Measurements from ENCODE around the gene HSD17B1.
"Not testable (repeated sequence)": the region's sequence is repeated elsewhere in the genome, so short reads cannot be mapped to it uniquely, and the experiment has no call there.

Gene HSD17B1

DNA sequence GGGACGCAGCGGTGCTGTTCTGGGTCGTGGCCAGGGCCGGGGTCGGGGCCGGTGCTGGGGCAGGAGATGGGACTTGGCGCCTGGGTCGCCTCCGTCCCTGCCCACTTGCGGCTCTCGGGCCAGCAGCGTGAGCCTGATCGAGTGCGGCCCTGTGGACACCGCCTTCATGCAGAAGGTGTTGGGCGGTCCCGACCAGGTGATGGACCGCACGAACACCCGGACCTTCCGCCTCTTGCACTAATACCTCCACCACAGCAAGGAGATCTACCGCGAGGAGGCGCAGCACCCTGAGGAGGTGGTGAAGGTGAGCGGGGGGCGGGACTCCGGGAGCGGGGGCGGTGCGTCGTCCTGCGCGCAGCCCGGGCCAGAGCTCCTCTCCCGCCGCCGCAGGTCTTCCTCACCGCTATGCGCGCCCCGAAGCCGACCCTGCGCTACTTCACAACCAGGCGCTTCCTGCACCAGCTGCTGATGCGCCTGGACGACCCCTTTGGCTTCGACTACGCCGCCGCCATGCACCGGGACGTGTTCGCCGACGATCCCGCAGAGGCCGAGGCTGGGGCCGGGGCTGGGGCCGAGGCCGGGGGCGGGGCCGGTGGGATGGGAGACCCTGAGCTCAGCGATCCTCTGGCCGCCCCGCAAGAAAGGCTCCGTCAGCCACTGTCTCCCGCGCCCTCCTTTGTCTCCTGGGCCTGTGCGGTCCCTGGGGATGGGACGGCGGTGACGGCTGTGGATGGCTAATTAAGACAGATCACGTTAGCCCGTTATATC is 4.5 kb upstream of the HSD17B1 start:
- no peak for DNase-seq

DNA sequence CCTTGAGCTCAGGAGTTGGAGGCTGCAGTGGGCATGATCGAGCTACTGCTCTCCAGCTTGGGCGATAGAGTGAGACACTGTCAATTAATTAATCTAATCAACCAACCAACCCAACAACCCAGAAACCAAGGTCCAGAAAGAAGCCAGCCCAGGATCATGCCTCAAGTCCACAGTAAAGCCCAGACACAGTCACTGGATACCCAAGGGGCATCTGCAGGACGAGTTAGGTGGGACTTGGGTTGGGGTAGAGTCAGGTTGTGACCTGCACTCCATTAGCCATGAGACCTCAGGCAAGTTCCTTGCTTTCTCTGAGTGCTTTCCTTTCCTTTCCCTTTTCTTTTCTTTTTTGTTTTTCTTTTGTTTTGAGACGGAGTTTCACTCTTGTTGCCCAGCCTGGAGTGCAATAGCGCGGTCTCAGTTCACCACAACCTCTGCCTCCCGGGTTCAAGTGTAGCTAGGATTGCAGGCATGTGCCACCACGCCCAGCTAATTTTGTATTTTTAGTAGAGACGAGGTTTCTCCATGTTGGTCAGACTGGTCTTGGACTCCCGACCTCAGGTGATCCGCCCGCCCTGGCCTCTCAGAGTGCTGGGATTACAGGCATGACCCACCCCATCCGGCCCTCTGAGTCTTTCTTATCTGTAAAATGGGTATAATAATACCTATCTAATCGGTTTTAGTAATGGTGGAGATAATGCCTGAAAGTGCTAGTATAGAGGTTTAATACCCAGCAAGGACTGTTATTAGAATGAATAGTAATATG is 3.5 kb upstream of the HSD17B1 start:
- no peak for DNase-seq

DNA sequence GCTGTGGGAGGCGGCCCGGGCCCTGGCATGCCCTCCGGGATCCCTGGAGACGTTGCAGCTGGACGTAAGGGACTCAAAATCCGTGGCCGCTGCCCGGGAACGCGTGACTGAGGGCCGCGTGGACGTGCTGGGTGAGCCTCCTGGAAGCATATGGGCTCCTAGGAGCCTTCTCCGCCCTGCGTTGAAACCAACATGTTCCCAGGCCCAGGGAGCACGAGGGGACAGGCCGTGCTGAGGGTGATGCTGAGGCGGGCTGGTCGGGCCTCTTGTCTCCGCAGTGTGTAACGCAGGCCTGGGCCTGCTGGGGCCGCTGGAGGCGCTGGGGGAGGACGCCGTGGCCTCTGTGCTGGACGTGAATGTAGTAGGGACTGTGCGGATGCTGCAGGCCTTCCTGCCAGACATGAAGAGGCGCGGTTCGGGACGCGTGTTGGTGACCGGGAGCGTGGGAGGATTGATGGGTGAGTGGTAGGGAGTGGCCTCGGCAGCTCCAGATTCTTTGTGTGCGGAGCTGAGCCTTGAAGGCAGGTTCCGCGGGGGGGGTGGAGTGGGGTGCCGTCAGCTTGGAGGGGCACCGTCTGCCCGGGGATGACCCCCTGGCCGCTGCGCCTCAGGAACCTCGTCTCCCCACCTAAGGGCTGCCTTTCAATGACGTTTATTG is 567 bp downstream of the HSD17B1 start:
- DNase-seq, result no peak

DNA sequence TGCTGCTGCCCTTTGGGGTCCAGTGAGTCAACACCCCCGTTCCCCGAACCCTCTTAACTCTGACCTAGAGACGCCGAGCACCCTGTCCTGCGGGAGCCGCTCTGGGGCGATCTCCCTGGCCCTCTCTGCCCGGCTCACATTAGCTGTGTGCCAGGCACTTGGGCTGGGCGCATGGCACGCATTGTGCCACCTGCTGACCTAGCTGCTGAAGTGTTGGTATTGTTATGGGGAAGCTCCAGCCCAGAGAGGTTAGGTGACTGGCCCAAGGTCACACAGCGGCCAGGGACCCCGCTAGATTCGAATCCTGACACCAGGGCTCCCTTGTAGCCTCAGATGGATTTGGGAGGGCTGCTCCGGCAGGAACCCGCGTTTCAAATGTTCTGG is 1.1 kb downstream of the HSD17B1 start:
- no peak for DNase-seq

DNA sequence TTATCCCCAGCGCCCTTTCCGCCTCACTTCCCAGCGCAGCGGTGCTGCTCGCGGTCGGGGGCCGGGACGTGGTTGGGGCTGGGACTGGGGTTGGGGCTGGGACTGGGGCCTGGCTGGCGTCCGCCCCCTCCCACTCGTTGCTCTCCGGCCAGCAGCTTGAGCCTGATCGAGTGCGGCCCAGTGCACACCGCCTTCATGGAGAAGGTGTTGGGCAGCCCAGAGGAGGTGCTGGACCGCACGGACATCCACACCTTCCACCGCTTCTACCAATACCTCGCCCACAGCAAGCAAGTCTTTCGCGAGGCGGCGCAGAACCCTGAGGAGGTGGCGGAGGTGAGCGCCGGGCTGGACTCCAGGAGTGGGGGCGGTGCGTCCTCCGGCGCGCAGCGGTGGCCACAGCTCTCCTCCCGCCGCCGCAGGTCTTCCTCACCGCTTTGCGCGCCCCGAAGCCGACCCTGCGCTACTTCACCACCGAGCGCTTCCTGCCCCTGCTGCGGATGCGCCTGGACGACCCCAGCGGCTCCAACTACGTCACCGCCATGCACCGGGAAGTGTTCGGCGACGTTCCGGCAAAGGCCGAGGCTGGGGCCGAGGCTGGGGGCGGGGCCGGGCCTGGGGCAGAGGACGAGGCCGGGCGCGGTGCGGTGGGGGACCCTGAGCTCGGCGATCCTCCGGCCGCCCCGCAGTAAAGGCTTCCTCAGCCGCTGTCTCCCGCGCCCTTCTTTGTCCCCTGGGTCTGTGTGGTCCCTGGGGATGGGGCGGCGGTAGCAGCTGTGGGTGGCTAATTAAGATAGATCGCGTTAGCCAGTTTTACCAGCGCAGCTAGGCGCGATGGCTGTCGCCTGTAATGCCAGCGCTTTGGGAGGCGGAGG is 1.8 kb downstream of the HSD17B1 start:
- DNase-seq, result peak; percentile 60

DNA sequence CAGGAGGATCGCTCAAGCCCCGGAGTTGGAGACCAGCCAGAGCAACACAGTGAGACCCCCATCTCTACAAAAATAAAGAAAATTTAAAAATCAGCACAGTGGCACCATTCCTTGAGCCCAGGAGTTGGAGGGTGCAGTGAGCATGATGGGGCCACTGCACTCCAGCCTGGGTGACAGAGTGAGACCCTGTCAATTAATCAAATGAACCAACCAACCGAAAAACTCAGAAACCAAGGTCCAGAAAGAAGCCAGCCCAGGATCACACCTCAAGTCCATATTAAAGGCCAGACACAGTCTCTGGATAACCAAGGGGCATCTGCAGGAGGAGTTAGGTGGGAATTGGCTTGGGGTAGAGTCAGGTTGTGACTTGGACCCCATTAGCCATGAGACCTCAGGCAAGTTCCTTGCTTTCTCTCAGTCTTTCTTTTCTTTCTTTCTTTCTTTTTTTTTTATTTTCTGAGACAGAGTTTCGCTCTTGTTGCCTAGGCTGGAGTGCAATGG is 2.4 kb downstream of the HSD17B1 start:
- no peak for DNase-seq

DNA sequence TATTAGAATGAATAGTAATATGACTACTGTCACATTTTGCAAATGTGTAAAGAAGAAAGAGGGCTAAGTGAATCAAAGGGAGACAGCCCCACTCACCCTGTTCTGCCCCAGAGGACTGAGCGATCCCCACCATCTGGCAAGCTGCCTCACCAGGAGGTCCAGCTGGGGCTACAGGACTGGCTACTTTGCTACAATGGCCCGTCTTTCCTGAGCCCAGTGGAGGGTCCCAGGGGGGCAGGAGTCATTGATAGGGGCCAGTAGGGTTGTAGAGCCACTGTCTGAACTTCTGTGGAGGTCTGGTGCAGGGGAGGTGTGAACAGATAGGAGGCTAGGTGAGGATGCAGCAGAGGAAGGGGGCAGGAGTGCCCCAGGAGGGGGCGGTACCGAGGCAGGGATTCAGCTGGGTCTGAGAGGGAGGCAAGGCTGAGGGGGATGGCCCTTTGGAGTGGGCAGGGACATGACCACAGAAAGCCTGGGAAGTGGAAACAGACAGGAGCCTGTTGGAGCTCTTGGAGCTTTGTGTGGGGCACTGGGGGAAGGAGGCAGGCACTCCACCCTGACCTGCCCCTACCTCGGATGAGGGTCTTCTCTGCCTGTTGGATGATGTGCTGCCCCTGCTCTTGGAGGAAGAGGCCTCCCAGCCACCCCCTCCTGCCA is 3.4 kb downstream of the HSD17B1 start:
- DNase-seq, result not testable (repeated sequence)

DNA sequence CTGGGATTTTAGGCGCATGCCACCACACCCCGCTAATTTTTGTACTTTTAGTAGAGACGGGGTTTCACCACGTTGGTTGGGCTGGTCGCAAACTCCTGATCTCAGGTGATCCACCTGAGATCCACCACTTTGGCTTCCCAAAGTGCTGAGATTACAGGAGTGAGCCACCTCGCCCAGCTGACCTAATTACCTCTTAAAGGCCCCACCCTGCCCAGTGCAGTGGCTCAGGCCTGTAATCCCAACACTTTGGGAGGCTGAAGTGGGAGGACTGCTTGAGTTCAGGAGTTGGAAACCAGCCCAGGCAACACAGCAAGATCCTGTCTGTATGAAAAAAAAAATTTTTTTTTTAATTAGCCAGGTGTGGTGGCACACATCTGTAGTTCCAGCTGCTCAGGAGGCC is 6.4 kb downstream of the HSD17B1 start:
- DNase-seq, result no peak

DNA sequence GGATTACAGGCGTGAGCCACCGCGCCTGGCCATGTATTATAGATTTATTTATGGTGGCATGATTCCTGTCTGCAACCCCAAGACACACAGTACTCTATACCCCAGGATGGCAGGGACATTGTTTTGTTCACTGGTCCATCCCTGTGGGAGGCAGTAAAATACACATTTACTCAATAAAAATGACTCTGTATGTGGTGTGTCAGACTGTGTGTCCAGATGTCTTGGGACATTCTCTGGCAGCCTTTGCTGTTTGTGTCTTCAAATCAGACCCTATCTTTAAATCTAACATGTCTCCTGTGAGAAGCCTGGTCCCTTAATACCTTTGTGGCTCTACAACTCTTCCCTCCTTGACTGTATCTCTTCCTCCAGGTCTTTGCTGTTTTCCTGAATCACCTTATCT is 7.5 kb downstream of the HSD17B1 start:
- no peak for DNase-seq

DNA sequence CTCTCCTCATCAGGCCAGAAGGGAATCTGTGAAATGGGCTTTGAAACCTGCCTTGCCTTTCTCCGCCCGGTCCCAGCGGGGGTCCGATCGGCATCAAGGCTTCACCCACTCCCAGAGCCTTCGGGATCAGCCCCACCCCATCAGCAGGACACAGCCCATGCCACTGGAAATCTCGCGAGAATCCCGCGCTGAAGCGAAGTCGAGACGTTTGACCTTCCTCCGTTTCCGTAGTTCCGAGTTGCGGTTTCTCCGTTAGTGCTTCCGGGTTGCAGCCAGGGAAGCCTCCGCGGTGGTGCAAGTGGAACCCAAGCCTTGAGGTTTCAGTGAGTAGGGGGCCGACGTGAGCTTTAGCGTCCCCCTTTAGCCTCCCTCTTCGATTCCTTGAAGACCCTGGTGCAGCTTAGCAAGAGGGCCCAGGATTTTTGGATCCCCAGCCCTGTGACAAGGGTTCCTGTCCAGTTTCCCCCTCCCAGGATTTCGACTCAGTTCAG is 9.2 kb downstream of the HSD17B1 start, which contains the start of gene COASY:
Gene COASY (plus strand): TSS at position 252 of the 491 bp plus-strand sequence. CDS start 475 bp downstream, outside the sequence.
- DNase-seq, result peak; percentile 97

DNA sequence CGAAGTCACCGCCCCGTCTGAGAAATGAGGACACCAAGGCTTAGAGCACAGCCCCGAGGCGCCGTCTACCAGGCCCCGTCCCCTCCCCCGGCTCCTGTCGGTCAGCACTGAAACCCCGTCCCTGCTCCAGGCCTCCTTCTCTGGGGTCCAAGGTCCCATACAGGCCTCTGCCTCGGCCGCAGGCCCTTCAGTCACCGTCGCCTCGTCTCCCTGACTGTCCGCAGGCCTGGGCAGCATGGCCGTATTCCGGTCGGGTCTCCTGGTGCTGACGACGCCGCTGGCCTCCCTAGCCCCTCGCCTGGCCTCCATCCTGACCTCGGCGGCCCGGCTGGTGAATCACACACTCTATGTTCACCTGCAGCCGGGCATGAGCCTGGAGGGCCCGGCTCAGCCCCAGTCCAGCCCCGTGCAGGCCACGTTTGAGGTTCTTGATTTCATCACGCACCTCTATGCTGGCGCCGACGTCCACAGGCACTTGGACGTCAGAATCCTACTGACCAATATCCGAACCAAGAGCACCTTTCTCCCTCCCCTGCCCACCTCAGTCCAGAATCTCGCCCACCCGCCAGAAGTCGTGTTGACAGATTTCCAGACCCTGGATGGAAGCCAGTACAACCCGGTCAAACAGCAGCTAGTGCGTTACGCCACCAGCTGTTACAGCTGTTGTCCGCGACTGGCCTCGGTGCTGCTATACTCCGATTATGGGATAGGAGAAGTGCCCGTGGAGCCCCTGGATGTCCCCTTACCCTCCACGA is 9.8 kb downstream of the HSD17B1 start:
- no peak for DNase-seq

DNA sequence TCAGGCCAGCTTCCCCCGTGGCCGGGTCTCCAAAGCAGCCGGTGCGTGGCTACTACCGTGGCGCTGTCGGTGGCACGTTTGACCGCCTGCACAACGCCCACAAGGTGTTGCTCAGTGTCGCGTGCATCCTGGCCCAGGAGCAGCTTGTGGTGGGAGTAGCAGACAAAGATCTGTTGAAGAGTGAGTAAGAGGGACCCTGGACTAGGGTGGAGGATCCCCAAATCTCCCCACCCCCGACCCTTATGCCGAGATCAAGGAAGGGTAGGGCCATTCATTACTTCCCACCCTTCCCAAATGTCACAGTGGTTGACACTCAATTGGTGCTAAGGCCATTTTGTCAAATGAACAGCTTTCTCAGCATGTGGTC is 10.4 kb downstream of the HSD17B1 start:
- DNase-seq, result no peak

DNA sequence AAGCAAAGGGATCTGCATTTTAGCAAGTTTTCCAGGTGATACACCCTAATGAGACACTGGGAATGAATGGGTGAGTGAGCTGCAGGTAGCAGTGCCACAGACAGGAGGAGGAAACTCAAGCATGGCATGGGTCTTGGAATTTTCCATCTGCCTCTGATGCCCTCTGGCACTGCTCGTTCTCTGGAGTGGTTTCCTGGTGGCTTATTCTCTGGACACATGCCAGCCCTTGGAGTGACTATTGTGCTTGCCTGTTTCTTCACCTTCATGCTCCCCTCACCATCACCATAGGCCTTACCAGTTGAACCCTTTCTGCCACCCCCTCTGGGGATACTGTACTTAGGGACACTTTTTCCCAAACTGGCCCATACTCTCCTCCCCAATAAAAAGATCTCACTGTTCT is 10.8 kb downstream of the HSD17B1 start:
- no peak for DNase-seq

DNA sequence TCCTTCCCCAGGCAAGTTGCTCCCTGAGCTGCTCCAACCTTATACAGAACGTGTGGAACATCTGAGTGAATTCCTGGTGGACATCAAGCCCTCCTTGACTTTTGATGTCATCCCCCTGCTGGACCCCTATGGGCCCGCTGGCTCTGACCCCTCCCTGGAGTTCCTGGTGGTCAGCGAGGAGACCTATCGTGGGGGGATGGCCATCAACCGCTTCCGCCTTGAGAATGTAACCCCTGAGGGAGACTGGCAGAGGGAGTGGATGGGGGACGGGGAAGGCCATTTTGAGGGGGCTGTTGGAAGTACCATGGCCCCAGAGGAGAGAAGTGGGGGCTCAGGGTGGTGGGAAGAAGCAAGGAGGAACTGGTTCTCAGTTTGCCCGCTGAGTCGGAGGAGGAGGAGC is 11.2 kb downstream of the HSD17B1 start:
- no peak for DNase-seq

DNA sequence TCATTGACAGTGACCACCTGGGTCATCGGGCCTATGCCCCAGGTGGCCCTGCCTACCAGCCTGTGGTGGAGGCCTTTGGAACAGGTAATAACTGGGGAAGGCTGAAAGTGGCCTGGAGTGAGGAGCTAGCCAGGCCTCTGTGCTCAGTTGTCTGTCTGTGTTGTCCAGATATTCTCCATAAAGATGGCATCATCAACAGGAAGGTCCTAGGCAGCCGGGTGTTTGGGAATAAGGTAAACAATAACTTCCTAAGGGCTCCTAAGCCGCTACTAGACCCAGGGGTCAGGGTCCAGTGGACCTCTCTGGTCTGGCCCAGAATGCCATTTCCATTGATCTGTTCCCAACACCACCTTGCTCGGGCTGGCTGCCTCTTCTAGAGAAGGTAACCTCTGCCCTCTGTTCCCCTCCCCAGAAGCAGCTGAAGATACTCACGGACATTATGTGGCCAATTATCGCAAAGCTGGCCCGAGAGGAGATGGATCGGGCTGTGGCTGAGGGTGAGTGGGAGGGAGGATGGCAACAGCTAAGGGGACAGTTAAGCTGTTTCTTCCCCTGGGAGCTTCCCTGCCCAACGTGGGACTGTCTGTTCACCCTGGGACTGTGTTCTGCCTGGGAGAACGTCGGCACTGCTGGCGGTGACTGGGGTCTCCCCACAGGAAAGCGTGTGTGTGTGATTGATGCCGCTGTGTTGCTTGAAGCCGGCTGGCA is 12.2 kb downstream of the HSD17B1 start:
- DNase-seq, result no peak

DNA sequence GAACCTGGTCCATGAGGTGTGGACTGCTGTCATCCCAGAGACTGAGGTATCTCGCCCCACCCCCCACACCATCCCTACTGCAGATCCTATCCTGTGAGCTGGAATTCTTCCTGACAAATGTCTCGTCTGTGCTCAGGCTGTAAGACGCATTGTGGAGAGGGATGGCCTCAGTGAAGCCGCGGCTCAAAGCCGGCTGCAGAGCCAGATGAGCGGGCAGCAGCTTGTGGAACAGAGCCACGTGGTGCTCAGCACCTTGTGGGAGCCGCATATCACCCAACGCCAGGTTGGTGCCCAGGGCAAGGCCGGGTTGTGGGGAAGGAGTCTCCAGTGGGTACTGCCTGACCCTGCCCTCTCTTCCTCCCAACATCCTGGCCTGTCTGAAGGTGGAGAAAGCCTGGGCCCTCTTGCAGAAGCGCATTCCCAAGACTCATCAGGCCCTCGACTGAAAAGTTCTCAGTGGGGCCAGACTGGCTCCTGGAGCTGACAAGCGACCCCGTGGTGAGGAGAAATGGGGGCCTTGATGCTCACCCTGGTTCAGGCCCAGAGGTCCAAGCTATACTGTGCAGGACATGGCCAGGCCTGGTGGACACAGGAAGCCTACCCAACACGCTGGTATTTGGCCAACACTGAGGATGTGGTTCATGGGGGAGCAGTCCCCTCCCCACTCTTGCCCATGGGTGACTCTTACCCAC is 12.9 kb downstream of the HSD17B1 start:
- DNase-seq, result no peak

DNA sequence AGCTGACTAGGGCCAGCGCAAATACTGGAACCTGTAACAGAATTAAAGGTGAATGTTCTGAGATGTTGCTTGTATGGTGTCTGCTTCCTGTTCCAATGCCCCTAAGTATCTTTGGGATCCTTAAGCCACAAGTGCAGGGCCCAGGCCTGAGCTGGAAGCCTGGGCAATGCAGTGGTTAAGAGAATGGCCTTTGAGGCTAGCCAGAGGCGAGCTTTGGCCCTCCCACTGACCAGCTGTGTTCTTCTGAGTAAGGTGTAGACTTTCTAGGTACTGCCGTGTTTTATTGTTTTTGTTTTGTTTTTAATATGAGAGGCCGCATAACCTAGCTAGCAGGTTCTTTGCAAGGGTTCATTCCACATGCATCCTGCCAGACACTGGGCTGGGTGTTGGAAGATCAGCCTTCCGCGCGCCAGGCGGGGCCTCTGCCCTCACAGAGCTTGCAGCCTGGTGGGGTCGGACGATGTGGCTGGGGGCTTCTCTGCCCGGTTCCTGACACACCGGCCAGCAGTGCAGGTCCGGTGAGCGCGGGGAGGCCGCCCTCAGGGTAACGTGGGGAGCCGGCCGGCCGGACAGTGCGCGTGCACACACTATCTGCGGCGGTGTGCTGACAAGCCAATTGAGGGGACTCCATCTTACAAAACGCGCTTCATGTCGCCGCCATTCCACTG is 13.6 kb downstream of the HSD17B1 start:
- DNase-seq, result no peak

DNA sequence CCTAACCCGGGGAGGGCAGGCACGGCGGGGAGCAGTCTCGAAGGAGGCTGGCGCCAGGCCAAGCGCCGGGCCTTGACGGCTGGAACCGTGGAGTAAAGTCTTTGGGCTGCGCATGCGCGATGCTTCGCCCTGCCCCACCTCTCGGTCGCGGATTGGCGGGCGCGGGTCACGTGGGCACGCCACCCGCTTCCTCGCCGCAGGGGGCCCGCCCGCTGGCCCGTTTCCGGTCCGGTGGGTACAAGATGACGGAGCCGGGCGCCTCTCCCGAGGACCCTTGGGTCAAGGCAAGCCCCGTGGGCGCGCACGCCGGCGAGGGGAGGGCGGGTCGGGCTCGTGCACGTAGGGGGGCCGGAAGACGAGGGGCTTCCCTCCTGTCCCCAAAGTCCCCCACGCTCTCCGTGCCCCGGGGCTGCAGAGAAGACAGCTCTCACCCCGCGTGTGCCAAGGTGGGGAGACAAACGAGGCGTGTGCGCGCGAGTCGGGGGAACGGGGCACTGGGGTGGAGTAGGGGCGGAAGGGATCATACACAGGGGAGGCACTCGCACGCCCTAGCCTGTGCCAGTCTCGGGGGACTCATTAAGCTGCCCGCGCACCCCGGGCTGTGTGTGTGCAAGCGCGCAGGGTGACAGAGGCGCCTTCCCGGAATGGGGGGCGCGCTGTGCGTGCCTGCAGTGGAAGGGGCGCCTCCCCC is 14.3 kb downstream of the HSD17B1 start, which contains the start of gene MLX:
Gene MLX (plus strand): TSS at position 218 of the 691 bp plus-strand sequence. CDS start 25 bp downstream, at position 243.
- DNase-seq, result peak; percentile 83
